Thyroid gland (tissue), 4 donors: ENCODE data around the gene PLB1.

Experiments
- CTCF ChIP-seq, 6 experiments: fragments of 200-600 bp in 3 of 6; fragments of 450-650 bp in 3 of 6; sonication (generic) in 3 of 6; IDR thresholded peaks; one replicate each; pipeline ENCODE4 v1.5.1; 2016 to 2019; ENCODE audit warnings: antibody characterized with exemption in 6 of 6, mild to moderate bottlenecking in 2 of 6, inconsistent platforms in 1 of 6, moderate library complexity in 1 of 6
- POLR2A ChIP-seq, 2 donors: fragments of 450-650 bp; IDR thresholded peaks; one replicate each; pipeline ENCODE4 v1.6.1; 2017; ENCODE audit warnings: antibody characterized with exemption in 2 of 2, mild to moderate bottlenecking in 2 of 2, moderate library complexity in 1 of 2

DNA sequence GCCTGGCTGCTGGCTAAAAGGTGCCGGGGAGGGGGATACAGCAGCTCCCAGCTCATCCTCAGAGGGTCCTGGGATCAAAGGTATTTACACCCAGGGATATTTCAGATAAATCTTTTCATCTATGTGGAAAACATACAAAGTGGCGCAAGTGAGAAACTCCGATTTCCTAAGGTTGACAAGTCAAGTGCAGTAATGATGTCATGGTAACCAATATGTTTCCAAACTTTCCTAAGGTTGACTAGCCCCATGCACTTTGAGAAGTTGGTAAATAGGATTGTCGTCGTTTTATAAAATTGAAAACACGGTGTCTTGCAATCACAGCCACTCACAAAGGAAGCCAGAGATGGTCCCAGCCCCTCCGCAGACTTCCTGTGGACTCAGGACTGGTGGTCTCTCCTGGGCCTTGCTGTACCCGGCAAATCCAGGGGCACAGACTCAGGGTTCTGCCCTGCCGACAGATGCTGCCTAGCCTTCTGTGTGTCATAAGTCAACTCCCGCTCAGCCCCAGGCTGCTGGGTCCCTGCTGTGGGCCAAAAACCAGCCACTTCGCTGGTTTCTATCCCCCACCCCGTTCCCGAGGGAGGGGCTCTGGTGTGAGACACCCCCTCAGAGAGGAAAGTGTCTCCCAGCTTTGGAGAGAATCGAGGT is 144.5 kb downstream of the PLB1 start:
- TF ChIP-seq POLR2A (IDR thresholded peaks at IDR 0.05) (no peak), CTCF (IDR thresholded peaks at IDR 0.05) (no peak)
